Measurements from ENCODE around the gene ATP6V1F.

ATP6V1F gene

DNA sequence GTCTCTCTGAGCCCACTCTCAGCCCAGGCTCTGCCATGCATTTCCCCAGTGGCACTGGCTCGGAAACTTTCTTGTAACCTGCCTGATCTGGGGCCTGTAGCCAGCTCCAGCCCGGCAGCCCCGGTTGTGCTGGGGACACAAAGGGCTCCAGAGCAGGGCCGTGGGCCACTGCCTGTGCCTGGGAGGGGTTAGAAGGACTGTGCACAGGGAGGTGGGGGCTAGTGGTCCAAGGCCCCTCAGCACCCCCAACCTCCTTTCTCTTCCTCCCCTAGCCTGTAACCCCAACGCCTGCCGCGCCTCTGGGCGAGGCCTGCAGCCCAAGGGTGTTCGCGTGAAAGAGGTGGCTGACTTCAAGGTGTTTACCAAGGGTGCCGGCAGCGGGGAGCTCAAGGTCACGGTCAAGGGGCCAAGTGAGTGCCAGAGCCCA lies 22.9 kb upstream of the ATP6V1F start:
- TF ChIP-seq, protein P1, sequence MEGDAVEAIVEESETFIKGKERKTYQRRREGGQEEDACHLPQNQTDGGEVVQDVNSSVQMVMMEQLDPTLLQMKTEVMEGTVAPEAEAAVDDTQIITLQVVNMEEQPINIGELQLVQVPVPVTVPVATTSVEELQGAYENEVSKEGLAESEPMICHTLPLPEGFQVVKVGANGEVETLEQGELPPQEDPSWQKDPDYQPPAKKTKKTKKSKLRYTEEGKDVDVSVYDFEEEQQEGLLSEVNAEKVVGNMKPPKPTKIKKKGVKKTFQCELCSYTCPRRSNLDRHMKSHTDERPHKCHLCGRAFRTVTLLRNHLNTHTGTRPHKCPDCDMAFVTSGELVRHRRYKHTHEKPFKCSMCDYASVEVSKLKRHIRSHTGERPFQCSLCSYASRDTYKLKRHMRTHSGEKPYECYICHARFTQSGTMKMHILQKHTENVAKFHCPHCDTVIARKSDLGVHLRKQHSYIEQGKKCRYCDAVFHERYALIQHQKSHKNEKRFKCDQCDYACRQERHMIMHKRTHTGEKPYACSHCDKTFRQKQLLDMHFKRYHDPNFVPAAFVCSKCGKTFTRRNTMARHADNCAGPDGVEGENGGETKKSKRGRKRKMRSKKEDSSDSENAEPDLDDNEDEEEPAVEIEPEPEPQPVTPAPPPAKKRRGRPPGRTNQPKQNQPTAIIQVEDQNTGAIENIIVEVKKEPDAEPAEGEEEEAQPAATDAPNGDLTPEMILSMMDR (IDR thresholded peaks at IDR 0.05): no peak

DNA sequence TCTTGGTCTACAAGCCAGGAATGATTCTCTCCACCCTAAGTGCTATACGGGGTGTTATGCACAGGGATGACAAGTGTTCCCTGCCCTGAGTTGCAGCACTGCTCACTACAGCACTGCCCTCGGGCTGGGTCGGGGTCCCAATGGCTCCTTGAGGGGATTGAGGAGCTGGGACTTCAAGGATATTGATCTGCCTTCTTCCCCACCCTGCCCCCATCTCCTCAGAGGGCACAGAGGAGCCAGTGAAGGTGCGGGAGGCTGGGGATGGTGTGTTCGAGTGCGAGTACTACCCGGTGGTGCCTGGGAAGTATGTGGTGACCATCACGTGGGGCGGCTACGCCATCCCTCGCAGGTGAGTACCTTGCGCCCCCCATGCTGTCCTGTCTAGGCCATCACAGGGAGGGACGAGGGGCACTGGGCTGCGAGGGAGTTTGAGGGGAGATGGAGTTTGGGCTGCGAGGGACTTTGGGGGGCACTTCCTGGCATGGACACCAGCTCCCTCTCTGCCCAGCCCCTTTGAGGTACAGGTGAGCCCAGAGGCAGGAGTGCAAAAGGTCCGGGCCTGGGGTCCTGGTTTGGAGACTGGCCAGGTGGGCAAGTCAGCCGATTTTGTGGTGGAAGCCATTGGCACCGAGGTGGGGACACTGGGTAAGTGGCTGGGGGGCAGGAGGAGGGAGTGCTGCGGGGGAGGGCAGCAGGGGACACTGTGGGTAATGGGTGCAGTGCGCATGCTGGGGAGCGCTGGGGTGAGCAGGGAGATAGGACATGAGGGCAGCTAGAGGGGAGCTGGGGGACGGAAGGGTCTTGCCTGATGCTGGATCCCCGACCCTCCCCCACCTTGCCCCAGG lies 22.1 kb upstream of the ATP6V1F start:
- Histone ChIP-seq H3K27ac (peak overlapping the region in 1 of 2 donors; percentile 22), H3K4me3 (no peak overlapping the region)
- TF ChIP-seq, protein P1 (IDR thresholded peaks at IDR 0.05): no peak
- DNase-seq (ENCODE audit: low spot score): no peak

More for the DNA sequence above, 22.9 kb upstream of the ATP6V1F start:
- Histone ChIP-seq H3K4me3 (no peak overlapping the region), H3K27ac (no peak overlapping the region)
- DNase-seq (ENCODE audit: low spot score): no peak

DNA sequence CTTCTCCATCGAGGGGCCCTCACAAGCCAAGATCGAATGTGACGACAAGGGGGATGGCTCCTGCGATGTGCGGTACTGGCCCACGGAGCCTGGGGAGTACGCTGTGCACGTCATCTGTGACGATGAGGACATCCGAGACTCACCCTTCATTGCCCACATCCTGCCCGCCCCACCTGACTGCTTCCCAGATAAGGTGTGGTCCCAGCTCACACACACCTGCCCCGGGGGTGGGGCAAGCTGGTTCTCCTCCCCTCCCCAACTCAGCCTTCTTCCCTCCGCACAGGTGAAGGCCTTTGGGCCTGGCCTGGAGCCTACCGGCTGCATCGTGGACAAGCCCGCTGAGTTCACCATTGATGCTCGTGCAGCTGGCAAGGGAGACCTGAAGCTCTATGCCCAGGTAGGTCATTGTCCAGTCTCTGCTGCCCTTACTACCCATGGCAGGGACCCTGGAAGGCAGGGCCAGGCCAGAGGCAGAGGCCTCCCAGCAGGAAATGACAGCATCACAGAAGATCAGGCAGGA lies 21.4 kb upstream of the ATP6V1F start:
- TF ChIP-seq, protein P1 (IDR thresholded peaks at IDR 0.05): no peak
- no peak overlapping the region for H3K4me3 ChIP-seq
- no peak for DNase-seq (ENCODE audit: low spot score)
- H3K27ac ChIP-seq: no peak overlapping the region

DNA sequence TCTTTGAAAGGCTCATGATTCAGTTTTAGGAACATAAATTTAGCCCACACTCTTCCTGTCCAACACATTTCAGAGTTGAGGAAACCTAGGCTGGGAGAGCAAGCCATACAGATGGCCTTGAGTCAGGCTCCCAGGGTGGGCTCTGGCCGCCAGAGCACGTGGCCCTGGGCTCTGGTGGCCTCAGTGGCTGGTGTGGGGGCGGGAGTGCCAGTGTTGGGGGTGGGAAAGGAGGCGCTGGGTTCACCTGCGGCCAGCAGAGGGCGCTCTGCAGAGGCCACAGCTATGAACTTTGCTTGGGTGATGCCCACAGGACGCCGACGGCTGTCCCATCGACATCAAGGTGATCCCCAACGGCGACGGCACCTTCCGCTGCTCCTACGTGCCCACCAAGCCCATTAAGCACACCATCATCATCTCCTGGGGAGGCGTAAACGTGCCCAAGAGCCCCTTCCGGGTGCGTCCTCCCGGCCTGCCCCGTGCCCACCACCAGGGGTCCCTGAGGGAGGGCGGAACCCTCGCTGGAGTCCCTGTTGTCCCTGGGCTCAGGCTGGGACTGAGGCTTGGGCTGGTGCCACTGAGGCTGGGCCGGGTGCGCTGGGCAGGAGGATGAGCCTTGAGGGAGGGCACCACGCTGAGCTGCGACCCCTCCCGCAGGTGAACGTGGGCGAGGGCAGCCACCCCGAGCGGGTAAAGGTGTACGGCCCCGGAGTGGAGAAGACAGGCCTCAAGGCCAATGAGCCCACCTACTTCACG lies 20.6 kb upstream of the ATP6V1F start:
- no peak overlapping the region for H3K27ac ChIP-seq
- TF ChIP-seq, protein P1 (IDR thresholded peaks at IDR 0.05): peak; percentile 67

DNA sequence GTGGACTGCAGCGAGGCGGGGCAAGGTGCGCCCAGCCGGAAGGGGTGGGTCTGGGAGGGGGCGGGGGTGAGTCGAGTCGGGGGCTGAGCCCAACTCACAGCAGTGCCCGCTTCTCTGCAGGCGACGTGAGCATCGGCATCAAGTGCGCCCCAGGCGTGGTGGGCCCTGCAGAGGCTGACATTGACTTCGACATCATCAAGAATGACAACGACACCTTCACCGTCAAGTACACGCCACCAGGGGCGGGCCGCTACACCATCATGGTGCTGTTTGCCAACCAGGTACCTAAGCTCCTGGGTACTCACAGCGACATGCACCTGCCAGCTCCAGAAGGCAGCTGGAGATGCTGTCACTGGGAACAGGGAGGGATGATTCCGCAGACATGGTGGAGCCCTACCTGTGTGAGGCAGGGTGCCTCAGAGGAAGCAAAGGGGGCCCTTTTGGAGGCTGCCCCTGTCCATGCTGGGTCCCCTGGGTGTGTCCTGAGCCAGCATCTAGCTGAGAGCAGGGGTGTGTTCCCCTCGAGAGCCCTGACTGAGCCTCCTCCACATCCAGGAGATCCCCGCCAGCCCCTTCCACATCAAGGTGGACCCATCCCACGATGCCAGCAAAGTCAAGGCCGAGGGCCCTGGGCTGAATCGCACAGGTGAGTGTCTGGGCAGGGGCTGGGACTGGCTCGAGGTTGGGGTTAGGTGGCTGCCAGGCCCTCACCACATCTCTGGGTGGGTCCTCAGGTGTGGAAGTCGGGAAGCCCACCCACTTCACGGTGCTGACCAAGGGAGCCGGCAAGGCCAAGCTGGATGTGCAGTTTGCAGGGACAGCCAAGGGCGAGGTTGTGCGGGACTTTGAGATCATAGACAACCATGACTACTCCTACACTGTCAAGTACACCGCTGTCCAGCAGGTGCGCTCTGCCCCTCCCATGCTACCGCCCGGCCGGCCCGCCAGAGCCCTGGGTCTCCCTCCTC lies 19.7 kb upstream of the ATP6V1F start:
- no peak overlapping the region for H3K27ac ChIP-seq
- DNase-seq (ENCODE audit: low spot score): no peak
- H3K4me3 ChIP-seq: no peak overlapping the region
- TF ChIP-seq, protein P1 (IDR thresholded peaks at IDR 0.05): no peak

More for the DNA sequence above, 20.6 kb upstream of the ATP6V1F start:
- H3K4me3 ChIP-seq: no peak overlapping the region
- DNase-seq (ENCODE audit: low spot score): no peak

DNA sequence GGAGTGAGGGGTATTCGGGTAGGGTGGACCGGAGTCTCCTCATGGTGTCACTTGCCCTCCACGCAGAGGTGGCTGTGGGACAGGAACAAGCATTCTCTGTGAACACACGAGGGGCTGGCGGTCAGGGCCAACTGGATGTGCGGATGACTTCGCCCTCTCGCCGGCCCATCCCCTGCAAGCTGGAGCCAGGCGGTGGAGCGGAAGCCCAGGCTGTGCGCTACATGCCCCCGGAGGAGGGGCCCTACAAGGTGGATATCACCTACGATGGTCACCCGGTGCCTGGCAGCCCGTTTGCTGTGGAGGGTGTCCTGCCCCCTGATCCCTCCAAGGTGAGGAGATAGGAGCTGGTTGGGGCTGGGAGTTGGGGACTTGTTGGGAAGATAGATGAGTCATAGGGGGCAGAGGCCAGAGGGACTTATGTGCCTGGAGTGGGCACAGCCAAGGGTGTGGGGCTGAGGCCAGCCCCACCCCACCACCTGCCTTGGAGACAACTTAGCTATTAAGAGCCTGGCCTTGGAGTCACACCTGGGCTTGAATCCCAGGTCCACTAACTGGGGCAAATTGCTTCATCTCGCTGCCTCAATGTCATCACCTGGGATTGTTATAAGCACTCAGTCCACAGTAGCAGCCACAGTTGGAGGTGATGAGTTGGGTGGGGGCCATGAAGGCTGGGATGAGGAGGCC lies 18.6 kb upstream of the ATP6V1F start:
- no peak overlapping the region for H3K4me3 ChIP-seq
- no peak for DNase-seq (ENCODE audit: low spot score)
- TF ChIP-seq, protein P1 (IDR thresholded peaks at IDR 0.05): no peak
- no peak overlapping the region for H3K27ac ChIP-seq

All from coronary artery (tissue), 2 donors.